OCI-M2 (cell line): ENCODE data around the gene OR7D2.
"Not testable (repeated sequence)": the region's sequence is repeated elsewhere in the genome, so short reads cannot be mapped to it uniquely, and the experiment has no call there.

Experiments used
- DNase-seq: peaks from one replicate; lab custom pipeline; 2025; ENCODE audit not compliant: unreplicated experiment; lab: John Stamatoyannopoulos, UW

Gene OR7D2

GRCh38 chr19:9178901-9179300 is at the start of gene OR7D2:
Gene OR7D2 (plus strand): TSS chr19:9178979. CDS start chr19:9185782, 6,803 bp downstream.
- DNase-seq, result no peak

DNA sequence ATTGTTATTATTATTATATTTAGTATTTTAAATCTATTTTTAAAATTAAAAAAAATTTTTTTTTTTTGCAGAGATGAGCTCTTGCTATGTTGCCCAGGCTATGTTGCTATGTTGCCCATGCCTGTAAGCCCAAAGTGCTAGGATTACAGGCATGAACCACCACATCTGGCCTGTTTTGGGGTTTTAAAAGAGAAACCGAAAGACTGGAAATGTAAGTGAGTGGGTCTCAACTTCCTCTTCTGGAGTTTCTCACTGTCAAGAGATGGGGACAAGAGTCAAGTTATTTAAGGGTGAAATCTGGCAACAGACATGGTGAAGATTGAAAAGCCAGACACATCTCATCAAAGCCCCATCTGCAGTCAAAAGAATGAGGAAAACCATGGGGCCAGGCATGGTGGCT is 47.8 kb upstream of the OR7D2 start:
- DNase-seq, result no peak

GRCh38 chr19:9132422-9132821 is 46.4 kb upstream of the OR7D2 start:
- no peak for DNase-seq

GRCh38 chr19:9139609-9140158 is 39.1 kb upstream of the OR7D2 start:
- no peak for DNase-seq

- DNase-seq, result peak; percentile 46
Measured at GRCh38 chr19:9140159-9140874, 38.5 kb upstream of the OR7D2 start, which contains the start of gene ZNF317. Gene ZNF317 (plus strand): TSS chr19:9140397. CDS start chr19:9156017, 15,620 bp downstream.

- no peak for DNase-seq
Measured at GRCh38 chr19:9144920-9145319, 33.9 kb upstream of the OR7D2 start.

DNA sequence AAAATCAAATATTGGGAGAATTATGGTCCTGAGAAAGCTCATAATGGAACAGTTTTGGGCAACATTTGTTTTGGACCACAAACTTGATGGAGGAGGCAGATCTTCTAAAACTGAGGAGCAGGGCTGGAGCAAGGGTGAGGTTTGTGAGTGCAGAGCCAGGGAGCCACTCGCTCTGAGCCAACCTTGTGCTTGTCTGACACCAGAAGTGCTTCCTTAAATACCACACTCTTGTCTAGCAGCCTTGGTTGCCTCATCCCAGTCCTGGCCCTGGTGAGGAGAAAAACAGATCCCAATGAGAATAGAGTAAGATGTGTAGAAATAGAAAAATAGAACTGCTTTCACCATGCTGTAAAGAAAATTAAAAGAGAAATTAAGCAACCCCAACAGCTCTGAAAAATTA is 31.9 kb upstream of the OR7D2 start:
- DNase-seq, result no peak

DNA sequence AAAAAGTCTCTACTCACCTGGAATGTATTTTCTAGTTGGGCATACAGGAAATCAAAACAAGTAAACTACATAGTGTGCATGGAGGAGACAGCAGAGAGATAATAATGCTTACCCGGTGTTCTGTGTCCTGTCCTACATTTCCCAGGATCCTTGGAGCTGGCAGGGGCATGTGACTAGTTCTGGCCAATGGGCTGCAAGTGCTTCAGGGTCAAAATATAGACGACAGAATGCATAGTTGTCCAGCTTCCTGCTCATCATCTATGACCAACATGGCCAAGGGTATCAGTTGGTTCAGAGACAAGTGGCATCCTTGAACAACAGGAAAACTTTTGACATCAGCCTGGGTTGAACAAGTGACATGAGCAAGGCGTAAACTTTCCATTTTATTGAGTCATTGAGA is 30.1 kb upstream of the OR7D2 start:
- DNase-seq, result no peak

- DNase-seq, result no peak
Measured at GRCh38 chr19:9149997-9150396, 28.8 kb upstream of the OR7D2 start.

GRCh38 chr19:9150650-9151049 is 28.1 kb upstream of the OR7D2 start:
- no peak for DNase-seq

- DNase-seq, result no peak
Measured at GRCh38 chr19:9151367-9151766, 27.4 kb upstream of the OR7D2 start.

- DNase-seq, result no peak
Measured at GRCh38 chr19:9155591-9155990, 23.2 kb upstream of the OR7D2 start.

DNA sequence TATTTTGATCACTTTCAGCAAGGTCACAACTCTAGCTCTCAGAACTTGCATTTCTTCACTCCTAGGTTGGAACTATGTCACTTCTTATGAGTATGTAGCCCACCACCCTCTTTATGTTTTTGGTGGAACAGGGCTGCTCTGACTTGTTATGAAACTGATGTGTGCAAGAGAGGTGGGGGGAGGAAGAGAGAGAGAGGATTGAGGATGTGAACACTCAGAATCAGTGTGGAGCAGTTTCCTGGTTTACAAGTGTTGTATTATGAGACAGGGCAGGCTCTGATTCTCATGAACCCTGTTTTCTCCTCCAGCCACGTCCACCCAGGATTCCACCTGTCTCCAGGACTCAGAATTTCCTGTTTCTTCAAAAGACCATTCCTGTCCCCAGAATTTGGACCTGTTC is 22.5 kb upstream of the OR7D2 start:
- no peak for DNase-seq

- DNase-seq, result no peak
Measured at GRCh38 chr19:9159891-9160290, 18.9 kb upstream of the OR7D2 start.

DNA sequence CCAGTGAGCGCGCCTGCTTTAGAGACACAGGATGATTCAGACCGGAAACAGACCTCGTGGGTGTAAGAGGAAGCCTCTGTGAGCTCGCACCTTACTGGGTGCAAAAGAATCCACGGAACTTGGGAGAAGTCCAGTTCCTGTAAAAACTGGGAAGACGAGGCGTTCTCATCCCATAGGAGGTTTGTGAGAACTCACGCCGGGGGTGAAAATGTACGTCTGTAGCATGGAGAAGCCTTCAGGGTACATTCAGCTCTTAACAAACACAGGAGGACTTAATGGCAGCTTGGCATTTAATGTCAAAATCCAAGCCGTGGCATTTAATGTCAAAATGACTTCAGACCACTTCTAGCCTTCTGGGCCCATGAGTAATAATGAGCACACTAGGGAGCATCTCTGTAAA is 17.4 kb upstream of the OR7D2 start:
- DNase-seq, result no peak

GRCh38 chr19:9165261-9165660 is 13.5 kb upstream of the OR7D2 start:
- no peak for DNase-seq

- no peak for DNase-seq
Measured at GRCh38 chr19:9166846-9167245, 11.9 kb upstream of the OR7D2 start.

GRCh38 chr19:9171393-9171991 is 7.3 kb upstream of the OR7D2 start:
- DNase-seq, result no peak

DNA sequence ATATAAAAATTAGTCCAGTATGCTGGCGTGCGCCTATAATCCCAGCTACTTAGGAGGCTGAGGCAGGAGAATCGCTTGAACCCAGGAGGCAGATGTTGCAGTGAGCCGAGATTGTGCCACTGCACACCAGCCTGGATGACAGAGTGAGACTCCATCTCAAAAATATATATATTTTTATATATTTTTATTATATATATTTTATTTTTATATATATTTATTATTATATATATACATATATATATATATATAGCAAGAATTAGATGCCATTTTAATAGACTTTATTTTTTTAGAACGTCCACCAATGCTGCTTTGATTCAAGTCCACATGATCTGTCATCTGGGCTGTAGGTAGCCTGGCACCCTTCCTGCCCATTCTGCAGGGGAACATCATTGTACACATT is 3.5 kb upstream of the OR7D2 start:
- no peak for DNase-seq

DNA sequence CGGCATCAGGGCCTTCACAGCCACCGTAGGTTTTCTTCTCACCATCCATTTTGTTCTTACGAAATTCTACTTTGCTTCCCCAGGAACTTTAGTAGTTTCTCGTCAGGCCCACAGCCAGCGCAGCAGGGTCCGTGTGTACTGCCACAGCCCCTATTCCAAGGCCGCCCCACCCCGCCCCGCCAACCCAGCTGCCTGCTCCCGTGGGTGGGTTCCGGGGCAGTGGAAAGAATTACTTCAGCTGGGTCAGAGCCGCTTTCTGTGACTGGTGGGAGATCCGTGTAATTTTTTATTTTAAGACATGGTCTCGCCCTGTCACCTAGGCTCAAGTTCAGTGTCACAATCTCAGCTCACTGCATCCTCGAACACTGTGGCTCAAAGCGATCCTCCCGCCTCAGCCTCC is 4.2 kb downstream of the OR7D2 start:
- DNase-seq, result no peak

DNA sequence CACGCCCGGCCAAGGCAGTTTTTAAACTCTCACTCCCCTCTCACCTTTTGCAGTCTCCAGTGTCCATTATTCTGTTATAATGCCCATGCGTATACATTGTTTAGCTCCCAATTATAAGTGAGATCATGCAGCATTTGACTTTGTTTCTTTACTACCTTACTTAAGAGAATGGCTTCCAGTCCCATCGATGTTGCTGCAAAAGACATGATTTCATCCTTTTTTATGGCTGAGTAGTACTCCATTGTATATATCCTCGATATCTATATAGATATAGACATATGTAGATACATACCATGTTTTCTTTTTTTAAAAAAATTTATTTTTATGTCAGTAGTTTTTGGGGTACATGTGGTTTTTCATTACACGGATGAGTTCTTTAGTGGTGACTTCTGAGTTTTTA is 8.4 kb downstream of the OR7D2 start:
- no peak for DNase-seq

DNA sequence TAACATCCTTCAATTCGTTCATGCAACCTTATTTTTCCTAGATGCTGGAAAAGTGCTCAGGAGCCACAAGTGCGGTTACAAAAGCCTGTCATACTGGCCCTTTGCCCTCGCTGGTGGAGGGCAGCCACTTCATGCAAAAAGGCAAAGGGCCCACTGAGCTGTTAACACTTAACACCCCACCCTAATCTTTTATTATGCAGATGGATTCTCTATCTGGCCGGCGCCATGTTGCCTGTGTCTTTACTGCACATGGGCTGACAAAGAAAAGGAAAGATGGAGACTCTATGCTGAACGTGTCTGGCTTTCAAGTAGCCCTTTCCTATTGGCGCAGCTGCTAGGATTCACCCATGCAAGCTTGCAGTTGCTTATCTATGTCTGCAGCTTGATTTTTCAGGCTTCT is 10.8 kb downstream of the OR7D2 start:
- no peak for DNase-seq

DNA sequence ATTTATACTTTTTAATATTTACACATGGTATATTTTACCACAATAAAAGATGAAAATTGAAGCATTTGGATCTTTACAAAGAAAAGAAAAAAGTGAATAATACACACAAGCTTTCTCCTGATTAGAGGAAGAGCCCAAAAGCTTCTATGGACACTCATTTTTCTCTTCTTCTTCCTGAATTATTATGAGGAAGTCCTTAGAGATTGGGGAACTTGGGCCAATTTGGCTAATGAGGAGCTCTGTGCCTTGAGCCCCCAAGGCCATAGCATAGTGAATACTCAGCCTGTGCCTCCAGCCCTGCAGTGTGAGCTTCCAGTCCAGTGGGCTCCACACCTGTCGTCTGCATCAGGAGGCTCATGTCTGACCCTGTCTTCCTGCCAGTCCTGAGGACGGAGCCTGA is 19.3 kb downstream of the OR7D2 start:
- DNase-seq, result not testable (repeated sequence)
